WI38 (cell line): ENCODE results near the gene TTN.

Source experiments
- H3K4me3 ChIP-seq: 2 replicates; pipeline ENCODE4 v1.5.1; 2011; ENCODE audit warnings: low read depth, mild to moderate bottlenecking, control low read depth, low read length
- CTCF ChIP-seq: IDR thresholded peaks from 2 replicates; pipeline ENCODE4 v1.5.1; 2012; ENCODE audit warnings: low read depth, mild to moderate bottlenecking, control low read depth, low read length

The TTN gene

GRCh38 chr2:178756343-178756742 is 50.9 kb downstream of the TTN start:
- TF ChIP-seq CTCF = no peak
- H3K4me3 ChIP-seq = no peak overlapping the region

GRCh38 chr2:178747767-178748166 is 59.5 kb downstream of the TTN start:
- H3K4me3 ChIP-seq = no peak overlapping the region
- TF ChIP-seq CTCF = no peak

- no peak overlapping the region for H3K4me3 ChIP-seq
- no peak for TF ChIP-seq CTCF
Measured at GRCh38 chr2:178734518-178734917, 72.7 kb downstream of the TTN start.

- no peak overlapping the region for H3K4me3 ChIP-seq
- TF ChIP-seq CTCF = no peak
Measured at GRCh38 chr2:178733975-178734374, 73.2 kb downstream of the TTN start.

- H3K4me3 ChIP-seq = no peak overlapping the region
- TF ChIP-seq CTCF = no peak
Measured at GRCh38 chr2:178732913-178733312, 74.3 kb downstream of the TTN start.

GRCh38 chr2:178731300-178731699 is 75.9 kb downstream of the TTN start:
- no peak overlapping the region for H3K4me3 ChIP-seq
- no peak for TF ChIP-seq CTCF

GRCh38 chr2:178730049-178730448 is 77.2 kb downstream of the TTN start:
- no peak for TF ChIP-seq CTCF
- H3K4me3 ChIP-seq = no peak overlapping the region
